HEK293 (cell line): Measurements from ENCODE around the gene HCCS.

Experiments
- CTCF ChIA-PET: fragments of 350-600 bp; formaldehyde crosslinking; extraction: SDS; loops from one replicate; lab custom pipeline; 2021; ENCODE audit warnings: antibody characterized with exemption; lab: Yijun Ruan, JAX
- POLR2A ChIA-PET: fragments of 300-600 bp; formaldehyde crosslinking; extraction: SDS; loops from one replicate; lab custom pipeline; 2020; ENCODE audit warnings: antibody characterized with exemption, inconsistent platforms; lab: Yijun Ruan, JAX
- H3K27ac ChIP-seq: fragments of 200-500 bp; sonication (Bioruptor generic); 2 replicates; pipeline ENCODE4 v1.5.1; 2014; ENCODE audit warnings: low read depth, low read length, control low read depth, inconsistent platforms; ENCODE audit errors: extremely low read depth
- H3K36me3 ChIP-seq, 2 experiments: fragments of 200-500 bp in 1 of 2; sonication (Bioruptor generic) in 1 of 2; 1 replicate in 1 of 2; 2 replicates in 1 of 2; pipeline ENCODE4 v1.5.1; 2014 to 2017; ENCODE audit warnings: inconsistent platforms in 2 of 2, low read length in 2 of 2; ENCODE audit not compliant: control insufficient read depth in 2 of 2, insufficient read depth in 1 of 2
- H3K4me1 ChIP-seq: fragments of 200-500 bp; sonication (Bioruptor generic); 2 replicates; pipeline ENCODE4 v1.5.1; 2014; ENCODE audit warnings: mild to moderate bottlenecking, low read length, inconsistent platforms; ENCODE audit not compliant: control insufficient read depth, insufficient read depth
- H3K4me3 ChIP-seq: 2 replicates; pipeline ENCODE4 v1.5.1; 2011; ENCODE audit warnings: low read depth, mild to moderate bottlenecking, control low read depth, low read length, moderate library complexity
- H3K9me3 ChIP-seq: fragments of 200-500 bp; sonication (Bioruptor generic); 2 replicates; pipeline ENCODE4 v1.5.1; 2014; ENCODE audit warnings: low read depth, low read length, inconsistent platforms; ENCODE audit not compliant: control insufficient read depth, insufficient read depth
- GLI2 ChIP-seq: fragments of 450-650 bp; formaldehyde crosslinking; IDR thresholded peaks from 2 replicates; pipeline ENCODE4; 2017; ENCODE audit warnings: missing biosample characterization, missing genetic modification characterization, low read depth, borderline replicate concordance
- MYNN ChIP-seq: fragments of 450-650 bp; formaldehyde crosslinking; IDR thresholded peaks from 2 replicates; pipeline ENCODE4 v1.5.1; 2016; ENCODE audit warnings: missing biosample characterization, missing genetic modification characterization, borderline replicate concordance
- REPIN1 ChIP-seq: fragments of 450-650 bp; formaldehyde crosslinking; IDR thresholded peaks from 2 replicates; pipeline ENCODE4 v1.5.1; 2017; ENCODE audit warnings: missing biosample characterization, missing genetic modification characterization, low read depth
- SETDB1 ChIP-seq: IDR thresholded peaks from one replicate; pipeline ENCODE4 v1.6.1; 2017; ENCODE audit warnings: mild to moderate bottlenecking, low read length, moderate library complexity, mixed read lengths; ENCODE audit not compliant: insufficient read length
- ZBTB17 ChIP-seq: fragments of 450-650 bp; formaldehyde crosslinking; IDR thresholded peaks from 2 replicates; pipeline ENCODE4 v1.5.1; 2016; ENCODE audit warnings: missing biosample characterization, missing genetic modification characterization
- ZNF169 ChIP-seq: fragments of 450-650 bp; formaldehyde crosslinking; IDR thresholded peaks from 2 replicates; pipeline ENCODE4 v1.5.1; 2016; ENCODE audit warnings: missing biosample characterization, missing genetic modification characterization
- ZNF174 ChIP-seq: fragments of 450-650 bp; formaldehyde crosslinking; IDR thresholded peaks from 2 replicates; pipeline ENCODE4 v1.5.0; 2017; ENCODE audit warnings: missing biosample characterization, mild to moderate bottlenecking, missing genetic modification characterization
- ZNF19 ChIP-seq: fragments of 450-650 bp; formaldehyde crosslinking; IDR thresholded peaks from 2 replicates; pipeline ENCODE4; 2016; ENCODE audit warnings: missing biosample characterization, missing genetic modification characterization, low read depth
- ZNF311 ChIP-seq: fragments of 450-650 bp; formaldehyde crosslinking; IDR thresholded peaks from 2 replicates; pipeline ENCODE4 v1.5.1; 2017; ENCODE audit warnings: missing biosample characterization, missing genetic modification characterization, borderline replicate concordance
- ZNF433 ChIP-seq: fragments of 450-650 bp; formaldehyde crosslinking; IDR thresholded peaks from 2 replicates; pipeline ENCODE4 v1.5.1; 2016; ENCODE audit warnings: missing biosample characterization, missing genetic modification characterization, low read depth
- ZNF48 ChIP-seq: fragments of 450-650 bp; formaldehyde crosslinking; IDR thresholded peaks from 2 replicates; pipeline ENCODE4 v1.5.1; 2016; ENCODE audit warnings: missing biosample characterization, missing genetic modification characterization
- ZNF521 ChIP-seq: fragments of 450-650 bp; formaldehyde crosslinking; IDR thresholded peaks from 2 replicates; pipeline ENCODE4 v1.5.1; 2017; ENCODE audit warnings: missing biosample characterization, mild to moderate bottlenecking, missing genetic modification characterization
- ZNF548 ChIP-seq: fragments of 450-650 bp; formaldehyde crosslinking; IDR thresholded peaks from 2 replicates; pipeline ENCODE4 v1.5.1; 2016; ENCODE audit warnings: missing biosample characterization, missing genetic modification characterization
- ZNF610 ChIP-seq: fragments of 450-650 bp; formaldehyde crosslinking; IDR thresholded peaks from 2 replicates; pipeline ENCODE4 v1.5.1; 2016; ENCODE audit warnings: missing biosample characterization, missing genetic modification characterization, borderline replicate concordance
- ZNF621 ChIP-seq: fragments of 450-650 bp; formaldehyde crosslinking; IDR thresholded peaks from 2 replicates; pipeline ENCODE4 v1.5.1; 2017; ENCODE audit warnings: missing biosample characterization, missing genetic modification characterization
- ZNF701 ChIP-seq: fragments of 450-650 bp; formaldehyde crosslinking; IDR thresholded peaks from 2 replicates; pipeline ENCODE4 v1.5.1; 2016; ENCODE audit warnings: missing biosample characterization, missing genetic modification characterization
- ZNF792 ChIP-seq: fragments of 450-650 bp; formaldehyde crosslinking; IDR thresholded peaks from 2 replicates; pipeline ENCODE4 v1.5.1; 2016; ENCODE audit warnings: missing biosample characterization, missing genetic modification characterization
- TF ChIP-seq, protein P1 (sequence below): fragments of 450-650 bp; IDR thresholded peaks from 2 replicates; pipeline ENCODE4 v1.5.1; 2018; ENCODE audit warnings: missing biosample characterization, missing genetic modification characterization
- TF ChIP-seq, protein P2 (sequence below): fragments of 450-650 bp; formaldehyde crosslinking; IDR thresholded peaks from 2 replicates; pipeline ENCODE4 v1.5.1; 2016; ENCODE audit warnings: missing biosample characterization, missing genetic modification characterization
- TF ChIP-seq, protein P3 (sequence below): fragments of 450-650 bp; formaldehyde crosslinking; IDR thresholded peaks from 2 replicates; pipeline ENCODE4 v1.5.1; 2016; ENCODE audit warnings: missing biosample characterization, missing genetic modification characterization
- TF ChIP-seq, protein P4 (sequence below): IDR thresholded peaks from 2 replicates; pipeline ENCODE4 v1.6.1; 2011; ENCODE audit warnings: mild to moderate bottlenecking, low read depth, low read length, borderline replicate concordance
- TF ChIP-seq, protein P5 (sequence below): fragments of 450-650 bp; formaldehyde crosslinking; conservative IDR thresholded peaks from 2 replicates; pipeline ENCODE4 v1.5.1; 2016; ENCODE audit warnings: low read depth, missing biosample characterization, missing genetic modification characterization

The HCCS gene

DNA sequence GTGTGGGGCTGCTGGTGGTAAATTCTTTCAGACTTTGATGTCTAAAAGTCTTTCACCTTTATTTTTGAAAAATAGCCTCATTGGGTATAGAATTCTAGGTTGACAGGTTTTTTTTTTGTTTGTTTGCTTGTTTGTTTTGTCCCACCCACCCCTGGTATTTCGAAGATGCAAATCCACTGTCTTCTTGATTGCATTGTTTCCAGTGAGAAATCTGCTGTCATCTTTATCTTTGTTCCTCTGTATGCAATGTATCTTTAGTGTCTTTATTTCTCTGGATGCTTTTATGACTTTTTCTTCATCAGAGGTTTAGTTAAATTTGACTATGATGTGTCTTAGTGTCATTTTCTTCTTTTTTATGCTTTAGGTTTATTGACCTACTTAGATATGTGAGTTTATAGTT lies 21.3 kb upstream of the HCCS start:
- POLR2A ChIA-PET = no interaction called here
- peak; percentile 89 for TF ChIP-seq SETDB1
- TF ChIP-seq, protein P1, sequence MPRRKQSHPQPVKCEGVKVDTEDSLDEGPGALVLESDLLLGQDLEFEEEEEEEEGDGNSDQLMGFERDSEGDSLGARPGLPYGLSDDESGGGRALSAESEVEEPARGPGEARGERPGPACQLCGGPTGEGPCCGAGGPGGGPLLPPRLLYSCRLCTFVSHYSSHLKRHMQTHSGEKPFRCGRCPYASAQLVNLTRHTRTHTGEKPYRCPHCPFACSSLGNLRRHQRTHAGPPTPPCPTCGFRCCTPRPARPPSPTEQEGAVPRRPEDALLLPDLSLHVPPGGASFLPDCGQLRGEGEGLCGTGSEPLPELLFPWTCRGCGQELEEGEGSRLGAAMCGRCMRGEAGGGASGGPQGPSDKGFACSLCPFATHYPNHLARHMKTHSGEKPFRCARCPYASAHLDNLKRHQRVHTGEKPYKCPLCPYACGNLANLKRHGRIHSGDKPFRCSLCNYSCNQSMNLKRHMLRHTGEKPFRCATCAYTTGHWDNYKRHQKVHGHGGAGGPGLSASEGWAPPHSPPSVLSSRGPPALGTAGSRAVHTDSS = no peak
- TF ChIP-seq, all 188 proteins: peak for 1
- Histone ChIP-seq H3K9me3 (no peaks in the 10 kb centered on the region), H3K27ac (no peak overlapping the region), H3K4me1 (no peaks in the 10 kb centered on the region), H3K4me3 (no peak overlapping the region), H3K36me3 (no peaks in the 10 kb centered on the region)
- CTCF ChIA-PET = no interaction called here

DNA sequence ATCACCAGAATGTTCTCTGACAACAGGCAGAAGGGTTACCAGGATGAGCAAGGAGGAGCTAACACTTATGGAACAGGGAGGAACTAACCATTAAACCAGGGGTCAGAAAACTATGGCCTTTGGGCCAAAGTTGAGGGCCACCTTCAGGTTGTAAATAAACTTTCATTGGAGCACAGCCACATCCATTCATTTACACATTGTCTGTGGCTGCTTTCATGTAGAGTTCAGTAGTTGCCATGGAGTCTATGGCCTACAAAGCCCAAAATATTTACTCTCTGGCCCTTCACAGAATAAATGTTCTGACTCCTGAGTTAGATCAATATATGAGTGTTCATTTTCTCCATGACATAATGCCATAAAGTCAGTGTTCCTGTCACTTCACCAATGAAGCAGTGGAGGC lies 13.2 kb upstream of the HCCS start:
- no peak overlapping the region for H3K4me3 ChIP-seq
- CTCF ChIA-PET = interaction anchor here (1.6 kb wide), 1 partner anchor 908 kb away, joined by 4 read pairs; no protein-coding TSS in a partner anchor
- TF ChIP-seq, protein P2, sequence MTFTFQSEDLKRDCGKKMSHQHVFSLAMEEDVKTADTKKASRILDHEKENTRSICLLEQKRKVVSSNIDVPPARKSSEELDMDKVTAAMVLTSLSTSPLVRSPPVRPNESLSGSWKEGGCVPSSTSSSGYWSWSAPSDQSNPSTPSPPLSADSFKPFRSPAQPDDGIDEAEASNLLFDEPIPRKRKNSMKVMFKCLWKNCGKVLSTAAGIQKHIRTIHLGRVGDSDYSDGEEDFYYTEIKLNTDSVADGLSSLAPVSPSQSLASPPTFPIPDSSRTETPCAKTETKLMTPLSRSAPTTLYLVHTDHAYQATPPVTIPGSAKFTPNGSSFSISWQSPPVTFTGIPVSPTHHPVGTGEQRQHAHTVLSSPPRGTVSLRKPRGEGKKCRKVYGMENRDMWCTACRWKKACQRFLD (tag by site-specific recombination) = no peak
- TF ChIP-seq ZNF792 (no peak), MYNN (tag by site-specific recombination) (no peak), ZNF311 (tag by site-specific recombination) (no peak), ZNF169 (tag by site-specific recombination) (no peak), ZNF174 (tag by site-specific recombination) (no peak), ZNF433 (no peak), ZNF48 (tag by site-specific recombination) (no peak), ZNF610 (tag by site-specific recombination) (no peak), ZBTB17 (tag by site-specific recombination) (no peak), GLI2 (tag by site-specific recombination) (no peak), ZNF521 (tag by site-specific recombination) (no peak), ZNF19 (no peak), ZNF548 (tag by site-specific recombination) (no peak), ZNF621 (tag by site-specific recombination) (no peak), REPIN1 (tag by site-specific recombination) (no peak), ZNF701 (tag by site-specific recombination) (no peak)
- TF ChIP-seq, protein P3, sequence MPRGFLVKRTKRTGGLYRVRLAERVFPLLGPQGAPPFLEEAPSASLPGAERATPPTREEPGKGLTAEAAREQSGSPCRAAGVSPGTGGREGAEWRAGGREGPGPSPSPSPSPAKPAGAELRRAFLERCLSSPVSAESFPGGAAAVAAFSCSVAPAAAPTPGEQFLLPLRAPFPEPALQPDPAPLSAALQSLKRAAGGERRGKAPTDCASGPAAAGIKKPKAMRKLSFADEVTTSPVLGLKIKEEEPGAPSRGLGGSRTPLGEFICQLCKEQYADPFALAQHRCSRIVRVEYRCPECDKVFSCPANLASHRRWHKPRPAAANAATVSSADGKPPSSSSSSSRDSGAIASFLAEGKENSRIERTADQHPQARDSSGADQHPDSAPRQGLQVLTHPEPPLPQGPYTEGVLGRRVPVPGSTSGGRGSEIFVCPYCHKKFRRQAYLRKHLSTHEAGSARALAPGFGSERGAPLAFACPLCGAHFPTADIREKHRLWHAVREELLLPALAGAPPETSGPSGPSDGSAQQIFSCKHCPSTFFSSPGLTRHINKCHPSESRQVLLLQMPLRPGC (tag by site-specific recombination) = no peak
- TF ChIP-seq, protein P4, sequence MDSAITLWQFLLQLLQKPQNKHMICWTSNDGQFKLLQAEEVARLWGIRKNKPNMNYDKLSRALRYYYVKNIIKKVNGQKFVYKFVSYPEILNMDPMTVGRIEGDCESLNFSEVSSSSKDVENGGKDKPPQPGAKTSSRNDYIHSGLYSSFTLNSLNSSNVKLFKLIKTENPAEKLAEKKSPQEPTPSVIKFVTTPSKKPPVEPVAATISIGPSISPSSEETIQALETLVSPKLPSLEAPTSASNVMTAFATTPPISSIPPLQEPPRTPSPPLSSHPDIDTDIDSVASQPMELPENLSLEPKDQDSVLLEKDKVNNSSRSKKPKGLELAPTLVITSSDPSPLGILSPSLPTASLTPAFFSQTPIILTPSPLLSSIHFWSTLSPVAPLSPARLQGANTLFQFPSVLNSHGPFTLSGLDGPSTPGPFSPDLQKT = no peak
- TF ChIP-seq, protein P5, sequence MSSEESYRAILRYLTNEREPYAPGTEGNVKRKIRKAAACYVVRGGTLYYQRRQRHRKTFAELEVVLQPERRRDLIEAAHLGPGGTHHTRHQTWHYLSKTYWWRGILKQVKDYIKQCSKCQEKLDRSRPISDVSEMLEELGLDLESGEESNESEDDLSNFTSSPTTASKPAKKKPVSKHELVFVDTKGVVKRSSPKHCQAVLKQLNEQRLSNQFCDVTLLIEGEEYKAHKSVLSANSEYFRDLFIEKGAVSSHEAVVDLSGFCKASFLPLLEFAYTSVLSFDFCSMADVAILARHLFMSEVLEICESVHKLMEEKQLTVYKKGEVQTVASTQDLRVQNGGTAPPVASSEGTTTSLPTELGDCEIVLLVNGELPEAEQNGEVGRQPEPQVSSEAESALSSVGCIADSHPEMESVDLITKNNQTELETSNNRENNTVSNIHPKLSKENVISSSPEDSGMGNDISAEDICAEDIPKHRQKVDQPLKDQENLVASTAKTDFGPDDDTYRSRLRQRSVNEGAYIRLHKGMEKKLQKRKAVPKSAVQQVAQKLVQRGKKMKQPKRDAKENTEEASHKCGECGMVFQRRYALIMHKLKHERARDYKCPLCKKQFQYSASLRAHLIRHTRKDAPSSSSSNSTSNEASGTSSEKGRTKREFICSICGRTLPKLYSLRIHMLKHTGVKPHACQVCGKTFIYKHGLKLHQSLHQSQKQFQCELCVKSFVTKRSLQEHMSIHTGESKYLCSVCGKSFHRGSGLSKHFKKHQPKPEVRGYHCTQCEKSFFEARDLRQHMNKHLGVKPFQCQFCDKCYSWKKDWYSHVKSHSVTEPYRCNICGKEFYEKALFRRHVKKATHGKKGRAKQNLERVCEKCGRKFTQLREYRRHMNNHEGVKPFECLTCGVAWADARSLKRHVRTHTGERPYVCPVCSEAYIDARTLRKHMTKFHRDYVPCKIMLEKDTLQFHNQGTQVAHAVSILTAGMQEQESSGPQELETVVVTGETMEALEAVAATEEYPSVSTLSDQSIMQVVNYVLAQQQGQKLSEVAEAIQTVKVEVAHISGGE (tag by site-specific recombination) = no peak
- no peaks in the 10 kb centered on the region for H3K4me1 ChIP-seq
- POLR2A ChIA-PET = no interaction called here
- no peaks in the 10 kb centered on the region for H3K9me3 ChIP-seq
- no peak overlapping the region for H3K27ac ChIP-seq
- H3K36me3 ChIP-seq = no peaks in the 10 kb centered on the region
